Bronchial epithelial cell (primary cell): ENCODE measurements around the gene ALKBH5. TPM values are rescaled to one million over a fixed set of nuclear protein-coding genes. Genes with fewer than 3 reads are reported as not detected.

Experiments
- DNase-seq: peaks from one replicate; pipeline ENCODE4 v3.0.0-alpha.2; 2010; ENCODE audit warnings: low read depth
- FAIRE-seq: peaks from 2 replicates; lab custom pipeline; 2011; peaks lifted over from hg19 to GRCh38; lab: Jason Lieb, UNC
- H3K27me3 ChIP-seq: 2 replicates; pipeline ENCODE4 v1.5.1; 2011; ENCODE audit warnings: low read length; ENCODE audit not compliant: control insufficient read depth, insufficient read depth
- H3K36me3 ChIP-seq: 2 replicates; pipeline ENCODE4 v1.5.1; 2011; ENCODE audit warnings: low read length; ENCODE audit not compliant: control insufficient read depth, insufficient read depth
- H3K4me3 ChIP-seq: 2 replicates; pipeline ENCODE4 v1.5.1; 2011; ENCODE audit warnings: mild to moderate bottlenecking, low read depth, low read length, control low read depth
- CTCF ChIP-seq: IDR thresholded peaks from 2 replicates; pipeline ENCODE4 v1.5.1; 2011; ENCODE audit warnings: mild to moderate bottlenecking, moderate library complexity, low read length, control low read depth, inconsistent platforms; ENCODE audit not compliant: insufficient read depth, severe bottlenecking
- total RNA-seq: library from RNA; depleted of rRNA; stranded (reverse); fragments of >200 nt; gene quantifications from 2 replicates; pipeline ENCODE4 v1.2.1, GENCODE V29; 2014

Gene ALKBH5
- total RNA-seq, 1 donor from 2014 or later: 104 TPM

GRCh38 chr17:18191967-18192366, 8.3 kb downstream of the ALKBH5 start:
- peaks cover 11% of the 10 kb centered on the region for H3K36me3 ChIP-seq
- FAIRE-seq: no peak
- no peak for DNase-seq
- no peaks in the 10 kb centered on the region for H3K27me3 ChIP-seq
- no peak overlapping the region for H3K4me3 ChIP-seq
- TF ChIP-seq CTCF: peak; percentile 26

- Histone ChIP-seq H3K36me3 (peaks cover 11% of the 10 kb centered on the region), H3K4me3 (no peak overlapping the region), H3K27me3 (no peaks in the 10 kb centered on the region)
- no peak for DNase-seq
- no peak for TF ChIP-seq CTCF
- no peak for FAIRE-seq
These were observed 10.8 kb downstream of the ALKBH5 start for GRCh38 chr17:18194394-18194793.

- no peak for TF ChIP-seq CTCF
- DNase-seq: peak; percentile 41
- no peaks in the 10 kb centered on the region for H3K27me3 ChIP-seq
- H3K4me3 ChIP-seq: no peak overlapping the region
- H3K36me3 ChIP-seq: peaks cover 13% of the 10 kb centered on the region
- FAIRE-seq: no peak
These were observed 11.2 kb downstream of the ALKBH5 start for GRCh38 chr17:18194804-18195203.

- DNase-seq (no peak), FAIRE-seq (no peak)
- TF ChIP-seq CTCF: no peak
- Histone ChIP-seq H3K4me3 (no peak overlapping the region), H3K36me3 (peaks cover 12% of the 10 kb centered on the region), H3K27me3 (no peaks in the 10 kb centered on the region)
These were observed 11.6 kb downstream of the ALKBH5 start for GRCh38 chr17:18195246-18195645.

- TF ChIP-seq CTCF: no peak
- Histone ChIP-seq H3K27me3 (no peaks in the 10 kb centered on the region), H3K4me3 (no peak overlapping the region), H3K36me3 (peaks cover 19% of the 10 kb centered on the region)
- peak; percentile 73 for FAIRE-seq
- DNase-seq: no peak
These were observed 14.0 kb downstream of the ALKBH5 start for GRCh38 chr17:18197535-18198194.

- DNase-seq (no peak), FAIRE-seq (no peak)
- Histone ChIP-seq H3K4me3 (no peak overlapping the region), H3K27me3 (no peaks in the 10 kb centered on the region), H3K36me3 (peaks cover 19% of the 10 kb centered on the region)
- no peak for TF ChIP-seq CTCF
These were observed 14.9 kb downstream of the ALKBH5 start for GRCh38 chr17:18198530-18198929.
